Measurements from ENCODE around the gene PCDHGC4. TPM values are rescaled to one million over a fixed set of nuclear protein-coding genes. Genes with fewer than 3 reads are reported as not detected.

PCDHGC4 gene
- total RNA-seq, 1 experiment from 2014 or later: 4.3 TPM

DNA sequence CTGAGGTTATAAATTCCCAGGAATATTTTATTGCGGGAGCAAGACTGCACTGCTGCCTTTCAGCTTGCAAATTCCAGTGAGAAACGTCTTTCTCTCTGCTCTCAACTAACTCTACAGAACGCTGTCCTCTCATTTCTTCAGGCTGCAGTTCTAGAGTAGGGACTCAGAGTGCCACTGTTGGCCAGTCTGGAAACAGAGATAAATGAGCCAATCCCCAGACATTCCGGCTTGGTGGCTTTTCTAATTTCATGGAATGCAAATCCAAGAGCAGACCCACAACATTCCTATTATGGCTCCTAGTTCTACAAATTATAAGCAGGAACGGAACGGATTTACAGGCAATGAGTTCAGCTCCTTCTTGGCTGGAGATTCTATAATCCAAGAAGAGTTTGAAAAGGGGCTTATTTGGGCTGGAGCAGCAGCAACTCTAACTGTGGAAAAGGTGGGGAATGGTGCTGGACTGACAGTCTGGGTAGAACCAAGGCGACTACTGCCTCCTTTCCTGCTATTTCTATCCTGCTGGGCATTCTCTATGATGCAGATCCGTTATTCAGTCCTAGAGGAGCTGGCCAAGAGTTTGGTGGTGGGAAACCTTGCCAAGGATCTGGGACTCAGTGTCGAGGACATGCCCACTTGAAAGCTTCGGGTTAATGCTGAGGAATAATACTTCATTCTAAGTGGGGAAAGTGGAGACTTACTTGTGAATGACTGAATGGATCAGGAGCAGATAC, 45.3 kb upstream of the PCDHGC4 start:
- H3K4me1 Mint-ChIP-seq: peaks cover 5 to 9% of the 10 kb centered on the region in 2 experiments; a peak in 3 of 4 replicates
- Histone ChIP-seq H3K56ac (ENCODE audit: insufficient read length, low read depth, low read length) (no peak overlapping the region), H2AFZ (ENCODE audit: low read length) (no peak overlapping the region), H3K14ac (ENCODE audit: insufficient read depth, low read length) (no peak overlapping the region), H4K5ac (ENCODE audit: insufficient read length, low read depth, low read length) (no peak overlapping the region), H3K4me2 (ENCODE audit: insufficient read depth, insufficient read length, low read length) (no peak overlapping the region), H3T11ph (ENCODE audit: low read length) (no peak overlapping the region), H3K27me3 (ENCODE audit: insufficient read depth, low read length) (no peaks in the 10 kb centered on the region), H3K23me2 (ENCODE audit: insufficient read length, low read depth, low read length, poor library complexity, severe bottlenecking) (no peaks in the 10 kb centered on the region), H3K79me1 (ENCODE audit: insufficient read depth, low read depth, low read length, poor library complexity, severe bottlenecking) (no peaks in the 10 kb centered on the region), H4K20me1 (ENCODE audit: control insufficient read depth, insufficient read depth, insufficient read length) (no peaks in the 10 kb centered on the region), H2BK12ac (ENCODE audit: insufficient read length, low read depth, low read length) (no peak overlapping the region), H3K18ac (ENCODE audit: insufficient read length, low read depth, low read length) (no peak overlapping the region), H4K91ac (ENCODE audit: insufficient read length, low read depth, low read length) (no peak overlapping the region), H2BK5ac (ENCODE audit: insufficient read length, low read length) (no peak overlapping the region), H3K9ac (ENCODE audit: extremely low read depth, insufficient read length, low read length) (no peak overlapping the region), H2BK120ac (ENCODE audit: low read depth, low read length, poor library complexity, severe bottlenecking) (no peak overlapping the region), H3K4ac (ENCODE audit: low read depth, low read length) (no peak overlapping the region), H3K27ac (ENCODE audit: insufficient read length, low read depth, low read length) (no peak overlapping the region), H2AK5ac (ENCODE audit: insufficient read length, low read length) (no peak overlapping the region), H4K8ac (replicated peaks; ENCODE audit: insufficient read length, low read depth, low read length) (no peak overlapping the region), H2BK20ac (ENCODE audit: low read depth, low read length, poor library complexity, severe bottlenecking) (no peak overlapping the region), H3K4me1 (ENCODE audit: insufficient read depth, low read length) (peaks cover 2% of the 10 kb centered on the region; the same call in 1 of the 2 replicates), H3K23ac (ENCODE audit: insufficient read length, low read depth, low read length) (no peak overlapping the region), H2BK15ac (ENCODE audit: low read depth, low read length) (no peak overlapping the region), H3K9me3 (ENCODE audit: control insufficient read depth, low read depth, low read length) (no peaks in the 10 kb centered on the region), H3K79me2 (ENCODE audit: insufficient read depth, low read length) (no peaks in the 10 kb centered on the region)
- H3K4me3 Mint-ChIP-seq: no peak overlapping the region; a peak in 2 of 5 replicates
- no peak for DNase-seq
- peaks cover 5 to 15% (median 13%) of the 10 kb centered on the region in 3 experiments; a peak in 5 of 7 replicates for H3K36me3 Mint-ChIP-seq (ENCODE audit: insufficient read depth in 1 of 3, low read depth in 3 of 3)
- TF ChIP-seq, protein P1, sequence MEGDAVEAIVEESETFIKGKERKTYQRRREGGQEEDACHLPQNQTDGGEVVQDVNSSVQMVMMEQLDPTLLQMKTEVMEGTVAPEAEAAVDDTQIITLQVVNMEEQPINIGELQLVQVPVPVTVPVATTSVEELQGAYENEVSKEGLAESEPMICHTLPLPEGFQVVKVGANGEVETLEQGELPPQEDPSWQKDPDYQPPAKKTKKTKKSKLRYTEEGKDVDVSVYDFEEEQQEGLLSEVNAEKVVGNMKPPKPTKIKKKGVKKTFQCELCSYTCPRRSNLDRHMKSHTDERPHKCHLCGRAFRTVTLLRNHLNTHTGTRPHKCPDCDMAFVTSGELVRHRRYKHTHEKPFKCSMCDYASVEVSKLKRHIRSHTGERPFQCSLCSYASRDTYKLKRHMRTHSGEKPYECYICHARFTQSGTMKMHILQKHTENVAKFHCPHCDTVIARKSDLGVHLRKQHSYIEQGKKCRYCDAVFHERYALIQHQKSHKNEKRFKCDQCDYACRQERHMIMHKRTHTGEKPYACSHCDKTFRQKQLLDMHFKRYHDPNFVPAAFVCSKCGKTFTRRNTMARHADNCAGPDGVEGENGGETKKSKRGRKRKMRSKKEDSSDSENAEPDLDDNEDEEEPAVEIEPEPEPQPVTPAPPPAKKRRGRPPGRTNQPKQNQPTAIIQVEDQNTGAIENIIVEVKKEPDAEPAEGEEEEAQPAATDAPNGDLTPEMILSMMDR (conservative IDR thresholded peaks at IDR 0.05): no peak
- H3K27ac Mint-ChIP-seq: no peak overlapping the region; a peak in 1 of 7 replicates
- no peaks in the 10 kb centered on the region for H3K27me3 Mint-ChIP-seq (ENCODE audit: low read depth)
- WGBS (ENCODE audit: extremely low coverage, insufficient read length, low lambda C conversion rate): no CpG with 5 or more reads among the region's 10 CpGs
- peaks cover 11 to 14% of the 10 kb centered on the region in 2 experiments; a peak in 3 of 5 replicates for H3K9me3 Mint-ChIP-seq
